Measurements from ENCODE around the gene GJD3.

GJD3 gene

GRCh38 chr17:40315678-40316570, 48.6 kb downstream of the GJD3 start:
- Mint-ChIP-seq H3K4me1 (ENCODE audit: low read depth) (peaks cover 55% of the 10 kb centered on the region), H3K4me3 (peak overlapping the region; percentile 34), H3K36me3 (ENCODE audit: low read depth) (peaks cover 11% of the 10 kb centered on the region), H3K27ac (peak overlapping the region; percentile 69), H3K9me3 (no peaks in the 10 kb centered on the region), H3K27me3 (ENCODE audit: low read depth) (no peaks in the 10 kb centered on the region)
- no peak for DNase-seq (ENCODE audit: low spot score)

- H3K27ac Mint-ChIP-seq = no peak overlapping the region
- DNase-seq (ENCODE audit: low spot score) = no peak
- peaks cover 53% of the 10 kb centered on the region for H3K4me1 Mint-ChIP-seq (ENCODE audit: low read depth)
- H3K27me3 Mint-ChIP-seq (ENCODE audit: low read depth) = no peaks in the 10 kb centered on the region
- peaks cover 5% of the 10 kb centered on the region for H3K36me3 Mint-ChIP-seq (ENCODE audit: low read depth)
- no peak overlapping the region for H3K4me3 Mint-ChIP-seq
- no peaks in the 10 kb centered on the region for H3K9me3 Mint-ChIP-seq
Measured at GRCh38 chr17:40315206-40315605, 49.3 kb downstream of the GJD3 start.

GRCh38 chr17:40314584-40314956, 50.0 kb downstream of the GJD3 start:
- H3K27me3 Mint-ChIP-seq (ENCODE audit: low read depth) = no peaks in the 10 kb centered on the region
- H3K4me1 Mint-ChIP-seq (ENCODE audit: low read depth) = peaks cover 53% of the 10 kb centered on the region
- no peaks in the 10 kb centered on the region for H3K9me3 Mint-ChIP-seq

GRCh38 chr17:40313668-40314583, 50.6 kb downstream of the GJD3 start:
- H3K9me3 Mint-ChIP-seq = no peaks in the 10 kb centered on the region
- H3K4me3 Mint-ChIP-seq = no peak overlapping the region
- no peak for DNase-seq (ENCODE audit: low spot score)
- no peak overlapping the region for H3K27ac Mint-ChIP-seq
- peaks cover 50% of the 10 kb centered on the region for H3K4me1 Mint-ChIP-seq (ENCODE audit: low read depth)
- H3K36me3 Mint-ChIP-seq (ENCODE audit: low read depth) = peaks cover 1% of the 10 kb centered on the region
- H3K27me3 Mint-ChIP-seq (ENCODE audit: low read depth) = no peaks in the 10 kb centered on the region

More at GRCh38 chr17:40314584-40314956, 50.0 kb downstream of the GJD3 start:
- DNase-seq (ENCODE audit: low spot score) = peak; percentile 68
- Mint-ChIP-seq H3K36me3 (ENCODE audit: low read depth) (peaks cover 1% of the 10 kb centered on the region), H3K27ac (peak overlapping the region; percentile 72), H3K4me3 (no peak overlapping the region)

Data from T-helper 2 cell treated with Interferon-gamma antibody and Interleukin-4, amounts not matched to agents 5 μg/mL and 100 μg/mL, for 36 hours (primary cell).